WTC11 (cell line): Measurements from ENCODE around the gene CELF2. TPM values are rescaled to one million over a fixed set of nuclear protein-coding genes. Genes with fewer than 3 reads are reported as not detected.

ENCODE experiments used
- ATAC-seq: fragments of 200-7000 bp; cut with Tn5 transposase; 2 replicates; pipeline ENCODE4 v1.10.0; 2021; ENCODE audit warnings: mild to moderate bottlenecking, moderate library complexity
- CTCF ChIA-PET: fragments of 300-600 bp; sonication (Branson Sonifier 250); formaldehyde crosslinking; loops from one replicate; lab custom pipeline; 2021; ENCODE audit warnings: antibody characterized with exemption; lab: Charles Lee
- POLR2A ChIA-PET: fragments of 350-600 bp; sonication (Branson Sonifier 250); formaldehyde crosslinking; loops from one replicate; lab custom pipeline; 2021; ENCODE audit warnings: antibody characterized with exemption; lab: Charles Lee
- DNase-seq: peaks from one replicate; pipeline ENCODE4 v3.0.0; 2021; ENCODE audit warnings: low spot score
- H3K27ac Mint-ChIP-seq: 2 replicates; pipeline ENCODE4 v1.8.0; 2021; ENCODE audit warnings: mixed read lengths
- H3K27me3 Mint-ChIP-seq: 2 replicates; pipeline ENCODE4 v1.8.0; 2021; ENCODE audit warnings: low read depth, mild to moderate bottlenecking, moderate library complexity, mixed read lengths
- H3K36me3 Mint-ChIP-seq: 2 replicates; pipeline ENCODE4 v1.8.0; 2021; ENCODE audit warnings: mixed read lengths
- H3K4me1 Mint-ChIP-seq: 2 replicates; pipeline ENCODE4 v1.8.0; 2022; ENCODE audit warnings: mixed read lengths
- H3K4me3 Mint-ChIP-seq: 2 replicates; pipeline ENCODE4 v1.8.0; 2021; ENCODE audit warnings: mild to moderate bottlenecking, moderate library complexity, mixed read lengths
- H3K9me3 Mint-ChIP-seq: 2 replicates; pipeline ENCODE4 v1.8.0; 2021; ENCODE audit warnings: mixed read lengths
- ATF2 ChIP-seq: sonication (generic); formaldehyde crosslinking; IDR thresholded peaks from 2 replicates; pipeline ENCODE4 v1.8.1; 2022; ENCODE audit warnings: low read depth, missing genetic modification reagents, borderline replicate concordance
- ATF3 ChIP-seq: sonication (generic); formaldehyde crosslinking; conservative IDR thresholded peaks from 2 replicates; pipeline ENCODE4 v1.8.1; 2022; ENCODE audit warnings: mild to moderate bottlenecking, missing genetic modification reagents
- CREM ChIP-seq: sonication (generic); formaldehyde crosslinking; IDR thresholded peaks from 2 replicates; pipeline ENCODE4 v1.8.1; 2022; ENCODE audit warnings: mild to moderate bottlenecking, missing genetic modification reagents, moderate library complexity
- CTCF ChIP-seq: fragments of 200-600 bp; IDR thresholded peaks from 2 replicates; pipeline ENCODE4 v1.8.0; 2022; ENCODE audit warnings: antibody characterized with exemption
- FOXK1 ChIP-seq: sonication (generic); formaldehyde crosslinking; IDR thresholded peaks from 2 replicates; pipeline ENCODE4 v1.8.0; 2022; ENCODE audit warnings: mild to moderate bottlenecking, moderate library complexity, missing genetic modification reagents
- GABPB1 ChIP-seq: sonication (generic); formaldehyde crosslinking; IDR thresholded peaks from 2 replicates; pipeline ENCODE4 v1.8.1; 2023; ENCODE audit warnings: mild to moderate bottlenecking, missing genetic modification reagents
- NR3C1 ChIP-seq: sonication (generic); formaldehyde crosslinking; conservative IDR thresholded peaks from 2 replicates; pipeline ENCODE4 v1.8.1; 2023; ENCODE audit warnings: low read depth, mild to moderate bottlenecking, missing genetic modification reagents
- OVOL2 ChIP-seq: fragments of 250-450 bp; sonication (Bioruptor Pico); IDR thresholded peaks from 2 replicates; pipeline ENCODE4 v1.9.0; 2021; ENCODE audit warnings: mild to moderate bottlenecking, borderline replicate concordance
- PREB ChIP-seq: sonication (generic); formaldehyde crosslinking; IDR thresholded peaks from 2 replicates; pipeline ENCODE4 v1.8.1; 2022; ENCODE audit warnings: mild to moderate bottlenecking, missing genetic modification reagents, moderate library complexity, borderline replicate concordance
- SMAD4 ChIP-seq: sonication (generic); formaldehyde crosslinking; IDR thresholded peaks from 2 replicates; pipeline ENCODE4 v1.8.0; 2022; ENCODE audit warnings: mild to moderate bottlenecking, missing genetic modification reagents
- SOX15 ChIP-seq: fragments of 250-450 bp; sonication (Bioruptor Pico); IDR thresholded peaks from 2 replicates; pipeline ENCODE4 v1.9.0; 2021; ENCODE audit warnings: mild to moderate bottlenecking
- USF1 ChIP-seq: sonication (generic); formaldehyde crosslinking; IDR thresholded peaks from 2 replicates; pipeline ENCODE4 v1.8.0; 2022; ENCODE audit warnings: mild to moderate bottlenecking, missing genetic modification reagents
- ZNF121 ChIP-seq: sonication (generic); formaldehyde crosslinking; IDR thresholded peaks from 2 replicates; pipeline ENCODE4 v1.8.0; 2023; ENCODE audit warnings: missing genetic modification reagents
- ZSCAN18 ChIP-seq: fragments of 250-450 bp; sonication (Bioruptor Pico); IDR thresholded peaks from 2 replicates; pipeline ENCODE4 v2.1.2; 2022; ENCODE audit warnings: mild to moderate bottlenecking, moderate library complexity
- total RNA-seq: library from RNA; stranded (reverse); gene quantifications from 3 replicates; pipeline ENCODE4 v1.2.3, GENCODE V29; 2021

The CELF2 gene
- total RNA-seq, 1 experiment from 2014 or later, result 24.6 TPM

GRCh38 chr10:11143242-11143641, 125.6 kb downstream of the CELF2 start (continued):
- no peak for TF ChIP-seq ZSCAN18 (CRISPR knock-in tag)

- Mint-ChIP-seq H3K27me3 (no peaks in the 10 kb centered on the region), H3K4me1 (peaks cover 82% of the 10 kb centered on the region), H3K9me3 (peaks cover 8% of the 10 kb centered on the region), H3K36me3 (no peaks in the 10 kb centered on the region), H3K27ac (peak overlapping the region; percentile 86), H3K4me3 (no peak overlapping the region)
- ChIA-PET CTCF (interaction anchor here (0.9 to 2.0 kb wide), 4 partner anchors 19 to 125 kb away, joined by 3 to 14 read pairs (median 5); no protein-coding TSS in a partner anchor), POLR2A (interaction anchor here (0.6 kb wide), 1 partner anchor 736 kb away, joined by 3 read pairs; no protein-coding TSS in a partner anchor)
- no peak for DNase-seq
- peak; percentile 66 for ATAC-seq
- no peak for TF ChIP-seq SMAD4 (CRISPR knock-in tag)
- no peak for TF ChIP-seq CTCF
- peak; percentile 96 for TF ChIP-seq ZNF121 (CRISPR knock-in tag)
- TF ChIP-seq CREM (CRISPR knock-in tag), result no peak
These were observed 127.2 kb downstream of the CELF2 start for GRCh38 chr10:11144626-11145494.

GRCh38 chr10:11145495-11145855, 127.8 kb downstream of the CELF2 start:
- Mint-ChIP-seq H3K9me3 (peaks cover 8% of the 10 kb centered on the region), H3K4me3 (no peak overlapping the region), H3K27me3 (no peaks in the 10 kb centered on the region), H3K4me1 (peaks cover 88% of the 10 kb centered on the region), H3K27ac (peak overlapping the region; percentile 86), H3K36me3 (no peaks in the 10 kb centered on the region)
- POLR2A ChIA-PET, result no interaction called here
- DNase-seq (no peak), ATAC-seq (peak; percentile 51)
- CTCF ChIA-PET, result interaction anchor here (0.9 to 2.0 kb wide), 4 partner anchors 19 to 125 kb away, joined by 3 to 14 read pairs (median 4); no protein-coding TSS in a partner anchor
- TF ChIP-seq FOXK1 (CRISPR knock-in tag) (no peak), USF1 (CRISPR knock-in tag) (no peak), ATF3 (CRISPR knock-in tag) (no peak), NR3C1 (no peak), ATF2 (CRISPR knock-in tag) (no peak), PREB (CRISPR knock-in tag) (no peak), OVOL2 (CRISPR knock-in tag) (no peak), GABPB1 (CRISPR knock-in tag) (no peak), SOX15 (no peak)
